SK-N-MC (cell line): ENCODE measurements around the gene MYO7A.

ENCODE experiments used
- DNase-seq: peaks from one replicate; pipeline ENCODE4 v3.0.0-alpha.2; 2011; ENCODE audit warnings: low read depth, low spot score
- H3K27ac ChIP-seq: fragments of 200-600 bp; sonication (generic); 2 replicates; pipeline ENCODE4 v1.5.1; 2016; ENCODE audit warnings: mixed run types
- H3K36me3 ChIP-seq: fragments of 200-600 bp; sonication (generic); 2 replicates; pipeline ENCODE4 v1.6.1; 2017; ENCODE audit warnings: antibody characterized with exemption, low read length, mixed read lengths; ENCODE audit not compliant: insufficient read depth
- H3K4me3 ChIP-seq: fragments of 200-600 bp; sonication (generic); 2 replicates; pipeline ENCODE4 v1.5.1; 2016
- H3K9ac ChIP-seq: fragments of 200-600 bp; sonication (generic); 2 replicates; pipeline ENCODE4 v1.8.0; 2017; ENCODE audit warnings: mixed run types, mixed read lengths; ENCODE audit not compliant: insufficient read length
- H3K9me3 ChIP-seq: fragments of 200-600 bp; sonication (generic); 2 replicates; pipeline ENCODE4 v1.6.1; 2017; ENCODE audit warnings: low read depth, mild to moderate bottlenecking, antibody characterized with exemption, low read length, moderate library complexity, mixed read lengths
- EZH2 ChIP-seq: fragments of 200-600 bp; sonication (generic); IDR thresholded peaks from one replicate; pipeline ENCODE4 v1.6.1; 2017; ENCODE audit warnings: antibody characterized with exemption
- FOXP2 ChIP-seq: optimal IDR thresholded peaks from 2 replicates; pipeline ENCODE3; 2011; ENCODE audit warnings: mild to moderate bottlenecking, moderate library complexity; ENCODE audit not compliant: insufficient read depth; ENCODE audit errors: extremely low read length, control extremely low read depth
- POLR2AphosphoS5 ChIP-seq: IDR thresholded peaks from 2 replicates; pipeline ENCODE4 v1.6.1; 2012; ENCODE audit warnings: mild to moderate bottlenecking, low read depth, low read length, borderline replicate concordance

MYO7A gene

DNA sequence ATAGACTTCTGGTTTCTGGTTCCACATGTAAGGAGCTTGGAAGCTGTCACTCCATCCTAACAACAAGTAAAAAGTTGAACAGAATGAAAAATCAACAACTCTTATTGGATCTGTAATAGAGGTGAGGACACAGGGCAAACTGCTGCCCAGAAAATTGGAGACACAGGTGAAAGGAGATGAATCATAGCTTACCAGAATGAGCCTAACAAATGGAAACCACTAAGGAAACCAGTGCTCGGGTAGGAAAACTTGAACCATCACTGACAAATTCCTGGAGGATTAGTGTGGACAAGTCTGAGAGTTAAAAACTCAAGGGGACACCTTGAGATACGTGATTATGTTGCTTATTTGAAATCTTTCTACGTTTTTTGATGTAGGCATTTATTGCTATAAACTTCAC is 121.4 kb downstream of the MYO7A start:
- no peak for DNase-seq
- no peaks in the 10 kb centered on the region for H3K9me3 ChIP-seq
- H3K27ac ChIP-seq = no peak overlapping the region
- no peaks in the 10 kb centered on the region for H3K36me3 ChIP-seq
- TF ChIP-seq POLR2AphosphoS5 = no peak
- no peak for TF ChIP-seq EZH2
- no peak for TF ChIP-seq FOXP2
- H3K4me3 ChIP-seq = no peak overlapping the region
- no peak overlapping the region for H3K9ac ChIP-seq

- Histone ChIP-seq H3K27ac (no peak overlapping the region), H3K4me3 (no peak overlapping the region)
These were observed 123.0 kb downstream of the MYO7A start for GRCh38 chr11:77250881-77251640.

DNA sequence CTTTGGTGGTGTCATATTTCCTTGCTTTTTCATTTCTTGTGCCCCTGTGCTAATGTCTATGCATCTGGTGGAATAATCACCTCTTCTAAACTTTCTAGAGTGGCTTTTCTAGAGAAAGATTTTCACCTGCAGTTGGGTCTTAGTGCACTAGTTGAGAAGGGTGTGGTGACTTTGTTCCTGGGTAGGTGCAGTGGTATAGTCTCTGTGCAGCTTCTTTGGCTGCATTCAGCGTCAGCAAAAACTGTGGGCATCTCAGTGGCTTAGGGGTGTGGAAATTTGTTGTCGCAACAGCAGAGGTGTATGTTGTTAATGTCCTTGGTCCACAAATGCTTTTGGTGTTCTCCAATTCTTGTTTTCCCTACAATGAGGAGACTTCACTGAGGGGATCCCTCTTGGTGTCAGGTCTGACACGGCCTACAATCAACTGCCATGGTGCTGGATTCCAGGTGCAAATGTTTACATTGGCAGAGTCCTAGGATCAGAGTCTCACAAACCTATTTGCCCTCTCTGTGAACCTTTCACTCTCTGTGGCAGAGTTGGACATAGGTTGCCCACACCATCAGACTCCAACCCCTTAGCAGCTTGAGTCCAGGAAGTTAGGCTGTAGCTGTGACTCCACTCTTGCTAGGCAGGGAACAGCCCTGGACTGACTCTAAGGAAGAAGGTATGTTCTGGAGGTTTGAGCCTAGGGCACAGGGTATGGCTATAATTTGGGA is 124.7 kb downstream of the MYO7A start:
- Histone ChIP-seq H3K36me3 (no peaks in the 10 kb centered on the region), H3K4me3 (no peak overlapping the region), H3K9ac (no peak overlapping the region), H3K27ac (no peak overlapping the region), H3K9me3 (no peaks in the 10 kb centered on the region)
- TF ChIP-seq POLR2AphosphoS5 (no peak), FOXP2 (no peak), EZH2 (no peak)
- DNase-seq = no peak

More at GRCh38 chr11:77250881-77251640, 123.0 kb downstream of the MYO7A start:
- no peaks in the 10 kb centered on the region for H3K36me3 ChIP-seq
- H3K9me3 ChIP-seq = no peaks in the 10 kb centered on the region
- TF ChIP-seq FOXP2 (no peak), EZH2 (no peak), POLR2AphosphoS5 (no peak)
- DNase-seq = no peak
- H3K9ac ChIP-seq = no peak overlapping the region

DNA sequence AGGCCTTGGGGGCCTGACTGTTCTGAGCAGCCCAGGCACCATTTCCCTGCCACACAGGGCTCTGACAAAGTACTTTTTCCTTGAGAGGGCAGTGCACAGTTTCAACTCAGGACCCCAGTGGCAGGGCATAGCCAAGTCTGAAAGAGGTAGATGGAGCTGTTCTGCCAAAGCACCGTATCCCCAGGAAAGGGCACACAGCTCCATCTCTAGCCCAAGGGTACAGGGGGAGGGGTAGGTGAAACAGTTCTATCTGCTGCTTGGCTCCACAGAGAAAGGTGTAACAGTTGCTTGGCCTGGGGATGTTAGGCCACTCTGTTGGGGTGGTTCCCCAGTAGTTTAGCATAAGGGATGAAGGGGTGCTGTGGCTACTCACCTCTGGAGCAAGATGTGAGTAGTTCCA is 125.6 kb downstream of the MYO7A start:
- H3K27ac ChIP-seq = no peak overlapping the region
- TF ChIP-seq EZH2 (no peak), POLR2AphosphoS5 (no peak), FOXP2 (no peak)
- no peak for DNase-seq
- H3K4me3 ChIP-seq = no peak overlapping the region
- H3K9ac ChIP-seq = no peak overlapping the region
- no peaks in the 10 kb centered on the region for H3K9me3 ChIP-seq
- H3K36me3 ChIP-seq = no peaks in the 10 kb centered on the region

- no peak for DNase-seq
- TF ChIP-seq POLR2AphosphoS5 = no peak
- no peak for TF ChIP-seq EZH2
- TF ChIP-seq FOXP2 = no peak
- Histone ChIP-seq H3K9ac (no peak overlapping the region), H3K27ac (no peak overlapping the region), H3K36me3 (no peaks in the 10 kb centered on the region), H3K9me3 (no peaks in the 10 kb centered on the region), H3K4me3 (no peak overlapping the region)
These were observed 131.6 kb downstream of the MYO7A start for GRCh38 chr11:77259641-77260040.

DNA sequence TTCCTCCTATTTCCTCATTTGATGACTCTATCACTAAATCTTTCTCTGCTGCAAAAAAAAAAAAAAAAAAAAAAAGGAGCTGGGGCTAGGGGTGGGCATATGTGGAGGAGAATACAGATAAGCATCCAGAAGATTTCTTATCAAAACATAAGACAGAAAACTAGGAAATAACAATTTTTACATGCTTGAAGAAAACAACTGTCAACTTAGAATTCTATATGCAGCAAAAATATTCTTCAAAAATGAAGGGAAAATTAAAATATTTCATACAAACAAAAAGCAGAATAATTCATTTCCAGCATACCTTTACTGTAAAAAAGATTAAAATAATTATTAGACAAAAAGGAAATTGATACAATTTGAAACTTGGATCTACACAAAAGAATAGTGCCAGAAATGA is 134.8 kb downstream of the MYO7A start:
- no peak for DNase-seq
- Histone ChIP-seq H3K9ac (no peak overlapping the region), H3K4me3 (no peak overlapping the region), H3K9me3 (no peaks in the 10 kb centered on the region; the same call in 1 of the 2 replicates), H3K27ac (no peak overlapping the region), H3K36me3 (no peaks in the 10 kb centered on the region)
- TF ChIP-seq POLR2AphosphoS5 (no peak), FOXP2 (no peak), EZH2 (no peak)
